ENCODE data around the gene GTF2H4.

The GTF2H4 gene

GRCh38 chr6:30915591-30915946 is 7.6 kb downstream of the GTF2H4 start:
- Histone ChIP-seq H3K4me1 (ENCODE audit: low read depth, poor library complexity, severe bottlenecking) (peaks cover 17% of the 10 kb centered on the region), H3K9ac (no peak overlapping the region), H3K36me3 (ENCODE audit: insufficient read depth) (no peaks in the 10 kb centered on the region), H3K27me3 (ENCODE audit: insufficient read depth, low read depth) (no peaks in the 10 kb centered on the region), H2AFZ (ENCODE audit: low read depth) (peak overlapping the region; percentile 70; the same call in 1 of the 2 replicates), H3K79me2 (ENCODE audit: insufficient read depth, low read depth) (no peaks in the 10 kb centered on the region), H3K27ac (no peak overlapping the region), H3K4me3 (IDR thresholded peaks at IDR 0.05; ENCODE audit: insufficient read depth, low read depth, low read length) (no peak overlapping the region), H3K4me2 (peak overlapping the region; percentile 98; the same call in 1 of the 2 replicates), H4K20me1 (ENCODE audit: insufficient read depth) (no peaks in the 10 kb centered on the region)
- TF ChIP-seq CTCF (conservative IDR thresholded peaks at IDR 0.05; ENCODE audit: low read depth, low read length), result peak; percentile 79

GRCh38 chr6:30917041-30917440 is 9.0 kb downstream of the GTF2H4 start:
- H3K4me1 ChIP-seq (ENCODE audit: low read depth, poor library complexity, severe bottlenecking), result peaks cover 17% of the 10 kb centered on the region
- H3K27ac ChIP-seq, result no peak overlapping the region
- no peak for TF ChIP-seq CTCF (conservative IDR thresholded peaks at IDR 0.05; ENCODE audit: low read depth, low read length)
- no peak overlapping the region for H3K4me2 ChIP-seq
- no peak overlapping the region for H3K9ac ChIP-seq
- no peaks in the 10 kb centered on the region for H3K27me3 ChIP-seq (ENCODE audit: insufficient read depth, low read depth)
- H3K4me3 ChIP-seq (IDR thresholded peaks at IDR 0.05; ENCODE audit: insufficient read depth, low read depth, low read length), result no peak overlapping the region
- no peaks in the 10 kb centered on the region for H3K79me2 ChIP-seq (ENCODE audit: insufficient read depth, low read depth)
- H3K36me3 ChIP-seq (ENCODE audit: insufficient read depth), result no peaks in the 10 kb centered on the region
- H2AFZ ChIP-seq (ENCODE audit: low read depth), result no peak overlapping the region
- H4K20me1 ChIP-seq (ENCODE audit: insufficient read depth), result no peaks in the 10 kb centered on the region

GRCh38 chr6:30917487-30917886 is 9.5 kb downstream of the GTF2H4 start:
- H3K27ac ChIP-seq, result no peak overlapping the region
- no peak for TF ChIP-seq CTCF (conservative IDR thresholded peaks at IDR 0.05; ENCODE audit: low read depth, low read length)
- H3K9ac ChIP-seq, result no peak overlapping the region
- H3K79me2 ChIP-seq (ENCODE audit: insufficient read depth, low read depth), result no peaks in the 10 kb centered on the region
- H3K27me3 ChIP-seq (ENCODE audit: insufficient read depth, low read depth), result no peaks in the 10 kb centered on the region
- H3K4me3 ChIP-seq (IDR thresholded peaks at IDR 0.05; ENCODE audit: insufficient read depth, low read depth, low read length), result no peak overlapping the region
- H3K4me1 ChIP-seq (ENCODE audit: low read depth, poor library complexity, severe bottlenecking), result peaks cover 17% of the 10 kb centered on the region
- no peaks in the 10 kb centered on the region for H4K20me1 ChIP-seq (ENCODE audit: insufficient read depth)
- no peak overlapping the region for H2AFZ ChIP-seq (ENCODE audit: low read depth)
- H3K36me3 ChIP-seq (ENCODE audit: insufficient read depth), result no peaks in the 10 kb centered on the region
- H3K4me2 ChIP-seq, result no peak overlapping the region

GRCh38 chr6:30918670-30919069 is 10.7 kb downstream of the GTF2H4 start:
- TF ChIP-seq CTCF (conservative IDR thresholded peaks at IDR 0.05; ENCODE audit: low read depth, low read length), result no peak
- no peak overlapping the region for H3K4me3 ChIP-seq (IDR thresholded peaks at IDR 0.05; ENCODE audit: insufficient read depth, low read depth, low read length)
- H3K4me2 ChIP-seq, result no peak overlapping the region
- H3K4me1 ChIP-seq (ENCODE audit: low read depth, poor library complexity, severe bottlenecking), result peaks cover 15% of the 10 kb centered on the region
- no peaks in the 10 kb centered on the region for H4K20me1 ChIP-seq (ENCODE audit: insufficient read depth)
- no peak overlapping the region for H2AFZ ChIP-seq (ENCODE audit: low read depth)
- no peak overlapping the region for H3K27ac ChIP-seq
- H3K36me3 ChIP-seq (ENCODE audit: insufficient read depth), result no peaks in the 10 kb centered on the region
- no peaks in the 10 kb centered on the region for H3K27me3 ChIP-seq (ENCODE audit: insufficient read depth, low read depth)
- no peaks in the 10 kb centered on the region for H3K79me2 ChIP-seq (ENCODE audit: insufficient read depth, low read depth)
- no peak overlapping the region for H3K9ac ChIP-seq

Data from KMS-11 (cell line).